ENCODE results near the gene MIOS.

- no peak for TF ChIP-seq CTCF (conservative IDR thresholded peaks at IDR 0.05; ENCODE audit: low read length)
- TF ChIP-seq EZH2phosphoT487 (IDR thresholded peaks at IDR 0.05; ENCODE audit: borderline replicate concordance) = no peak
Measured at GRCh38 chr7:7652798-7653540, 86.3 kb downstream of the MIOS start.
